HuH-7 (cell line): ENCODE measurements around the gene COL20A1.

Experiments used
- DNase-seq: peaks from one replicate; pipeline ENCODE4 v3.0.0; 2011; ENCODE audit warnings: low spot score

The COL20A1 gene

GRCh38 chr20:63261060-63261794 is 31.8 kb upstream of the COL20A1 start:
- no peak for DNase-seq

DNA sequence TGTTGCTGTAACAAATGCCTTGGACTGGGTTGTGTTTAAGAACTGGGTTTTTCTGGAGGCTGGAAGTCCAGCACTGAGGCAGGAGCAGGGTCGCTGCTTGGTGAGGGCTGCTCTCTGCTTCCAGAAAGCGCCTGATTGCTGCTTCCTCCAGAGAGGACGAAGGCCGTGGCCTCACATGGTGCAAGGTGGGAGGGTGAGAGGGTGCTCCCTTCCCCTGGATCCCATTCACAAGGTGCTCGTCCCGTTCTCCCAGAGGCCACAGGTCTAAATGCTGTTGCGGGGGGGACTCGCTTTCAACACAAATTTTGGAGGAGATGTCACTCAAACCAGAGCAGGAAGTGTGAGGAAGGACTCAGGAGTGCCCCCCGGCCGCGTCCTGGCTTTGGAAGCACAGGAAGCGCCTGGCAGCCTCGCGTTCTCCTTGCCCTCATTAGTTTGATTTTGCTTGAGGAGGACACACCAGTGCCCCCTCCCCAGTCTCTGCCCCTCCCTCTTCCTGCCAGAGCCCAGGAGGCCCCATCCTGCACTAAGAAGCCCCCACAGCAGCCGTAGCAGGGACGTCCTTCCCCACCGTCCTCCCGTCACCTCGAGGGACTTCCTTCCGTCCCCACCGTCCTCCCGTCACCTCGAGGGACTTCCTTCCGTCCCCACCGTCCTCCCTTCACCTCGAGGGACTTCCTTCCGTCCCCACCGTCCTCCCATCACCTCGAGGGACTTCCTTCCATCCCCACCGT is 31.0 kb upstream of the COL20A1 start:
- no peak for DNase-seq

DNA sequence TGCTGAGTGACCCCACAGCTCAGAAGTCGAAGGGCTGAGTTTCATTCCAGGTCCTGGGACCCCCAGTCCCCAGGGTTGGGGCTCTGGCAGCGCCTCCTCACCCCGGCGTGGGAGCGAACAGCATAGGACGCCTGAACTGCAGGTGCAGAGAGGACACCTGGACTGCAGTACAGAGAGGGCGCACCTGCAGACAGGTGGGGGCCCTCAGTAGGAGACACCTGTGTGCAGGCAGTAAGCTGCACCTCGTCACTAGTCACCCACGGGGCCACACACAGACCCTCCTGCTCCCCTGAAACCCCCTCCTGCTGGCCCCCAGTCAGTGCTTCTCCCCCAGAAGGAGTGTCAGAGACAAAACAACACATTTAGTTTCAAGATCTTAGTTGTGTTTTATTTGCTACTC is 30.1 kb upstream of the COL20A1 start:
- DNase-seq = no peak

- DNase-seq = no peak
These were observed 29.0 kb upstream of the COL20A1 start for GRCh38 chr20:63264000-63264399.

DNA sequence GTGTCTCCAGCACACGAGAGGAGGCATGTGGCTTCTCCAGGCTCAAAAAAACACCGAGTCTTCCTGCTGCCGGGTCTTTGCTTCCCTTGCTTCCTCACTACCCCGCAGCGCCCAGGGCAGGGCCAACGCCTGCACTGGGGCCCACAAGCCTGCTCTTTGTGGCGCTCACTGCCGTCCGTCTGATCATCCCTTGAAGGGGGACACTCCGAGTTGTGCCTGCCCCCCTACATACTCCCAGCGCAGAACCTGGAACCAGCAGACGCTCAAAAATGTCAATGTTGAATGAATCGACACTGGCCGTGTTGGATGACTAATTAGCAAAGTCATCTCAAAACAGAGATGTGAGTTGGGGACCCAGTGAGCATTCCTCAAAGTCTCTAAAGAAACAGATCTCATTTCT is 28.5 kb upstream of the COL20A1 start:
- DNase-seq = no peak

DNA sequence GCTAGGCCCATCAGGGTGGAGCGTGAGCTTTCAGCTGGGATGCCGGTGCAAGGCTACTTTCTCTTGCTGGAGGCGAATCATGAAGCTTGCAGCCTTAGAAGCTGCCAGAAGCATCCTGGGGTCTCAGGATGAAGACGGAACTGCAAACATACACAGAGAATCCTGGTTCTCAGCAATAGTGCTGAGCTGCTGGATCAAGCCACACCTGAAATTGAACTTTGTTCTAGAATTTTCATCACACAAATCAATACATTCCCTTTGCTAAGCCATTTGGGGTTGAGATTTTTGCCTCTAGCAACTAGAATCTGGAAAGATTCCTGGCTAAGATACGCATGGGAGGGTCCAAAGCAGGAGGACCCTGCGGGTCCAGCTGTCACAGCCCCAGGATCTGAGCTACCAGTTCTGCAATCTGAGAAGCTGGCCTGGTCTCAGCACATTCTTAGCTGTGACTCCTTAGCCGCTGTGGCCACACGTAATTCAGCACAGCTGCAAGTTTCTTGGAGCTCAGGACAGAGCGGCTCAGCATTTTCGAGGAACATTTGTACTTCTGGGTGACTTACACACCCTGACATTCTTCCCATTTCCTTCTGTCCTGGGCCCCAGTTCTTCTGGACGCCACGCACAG is 27.0 kb upstream of the COL20A1 start:
- no peak for DNase-seq

DNA sequence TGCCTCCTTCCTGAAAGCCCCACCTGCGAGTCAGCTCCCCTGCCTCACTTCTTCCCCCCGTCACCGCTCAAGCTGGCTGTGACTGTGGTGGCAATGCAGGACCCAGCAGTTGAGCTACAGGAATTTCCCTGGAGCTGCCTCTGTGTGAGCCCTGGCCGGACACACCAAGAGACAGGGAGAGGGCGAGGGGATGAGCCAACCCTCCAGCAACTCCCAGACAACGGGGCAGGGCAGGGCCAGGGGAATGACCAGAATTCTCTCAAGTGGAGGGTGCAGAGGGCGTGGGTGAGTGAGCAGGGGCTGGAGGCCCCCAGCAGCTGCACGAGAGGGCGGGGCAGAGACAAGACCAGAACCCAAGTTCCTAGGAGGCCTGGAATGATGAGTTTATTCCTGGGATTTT is 25.3 kb upstream of the COL20A1 start:
- DNase-seq = no peak

GRCh38 chr20:63268256-63268655 is 24.7 kb upstream of the COL20A1 start:
- no peak for DNase-seq

GRCh38 chr20:63268671-63269439 is 24.1 kb upstream of the COL20A1 start:
- DNase-seq = no peak

GRCh38 chr20:63269724-63270123 is 23.3 kb upstream of the COL20A1 start:
- no peak for DNase-seq

GRCh38 chr20:63270606-63271325 is 22.2 kb upstream of the COL20A1 start:
- DNase-seq = no peak

- peak; percentile 99 for DNase-seq
These were observed 20.6 kb upstream of the COL20A1 start, which contains the start of gene ARFGAP1 for GRCh38 chr20:63272105-63273058. Gene ARFGAP1, plus strand, starts transcription at chr20:63272813. Its CDS starts 2,768 bp downstream, at chr20:63275581.

GRCh38 chr20:63273059-63273579 is 19.9 kb upstream of the COL20A1 start:
- DNase-seq = no peak

DNA sequence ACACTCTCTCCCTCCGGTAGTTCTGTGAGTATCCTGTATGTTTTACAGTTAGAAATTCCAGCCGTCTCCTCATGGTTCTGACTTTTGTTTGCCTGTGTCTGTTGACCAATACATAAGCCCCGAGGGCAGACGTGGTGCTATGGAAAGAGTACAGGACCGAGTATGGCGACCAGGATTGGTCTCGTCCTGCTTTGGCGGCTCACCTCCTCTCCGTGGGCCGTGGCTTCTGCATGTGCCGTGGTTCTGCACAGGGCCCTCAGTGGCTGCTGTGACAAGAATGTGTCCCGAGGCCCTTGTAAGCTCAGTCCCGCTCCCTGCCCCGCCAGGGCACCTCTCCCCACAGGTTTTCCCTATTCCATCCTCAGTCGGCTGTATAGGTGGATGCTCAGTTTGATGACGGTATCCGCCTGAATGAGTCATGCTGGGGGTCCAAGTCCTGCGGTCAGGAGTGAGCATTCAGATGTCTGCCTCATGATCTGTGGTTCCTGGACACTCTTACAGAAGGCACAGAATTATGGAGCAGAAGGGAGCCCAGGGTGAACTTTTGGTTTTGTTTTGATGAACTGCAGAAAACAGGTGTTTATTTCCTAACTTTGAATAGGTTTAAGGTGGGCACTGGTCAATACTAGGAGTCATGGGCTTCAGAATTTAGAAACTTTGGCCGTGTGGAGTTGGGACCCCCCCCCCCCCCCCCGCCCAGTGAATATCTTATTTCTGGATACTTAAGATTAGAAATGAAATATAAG is 19.2 kb upstream of the COL20A1 start:
- DNase-seq = no peak

DNA sequence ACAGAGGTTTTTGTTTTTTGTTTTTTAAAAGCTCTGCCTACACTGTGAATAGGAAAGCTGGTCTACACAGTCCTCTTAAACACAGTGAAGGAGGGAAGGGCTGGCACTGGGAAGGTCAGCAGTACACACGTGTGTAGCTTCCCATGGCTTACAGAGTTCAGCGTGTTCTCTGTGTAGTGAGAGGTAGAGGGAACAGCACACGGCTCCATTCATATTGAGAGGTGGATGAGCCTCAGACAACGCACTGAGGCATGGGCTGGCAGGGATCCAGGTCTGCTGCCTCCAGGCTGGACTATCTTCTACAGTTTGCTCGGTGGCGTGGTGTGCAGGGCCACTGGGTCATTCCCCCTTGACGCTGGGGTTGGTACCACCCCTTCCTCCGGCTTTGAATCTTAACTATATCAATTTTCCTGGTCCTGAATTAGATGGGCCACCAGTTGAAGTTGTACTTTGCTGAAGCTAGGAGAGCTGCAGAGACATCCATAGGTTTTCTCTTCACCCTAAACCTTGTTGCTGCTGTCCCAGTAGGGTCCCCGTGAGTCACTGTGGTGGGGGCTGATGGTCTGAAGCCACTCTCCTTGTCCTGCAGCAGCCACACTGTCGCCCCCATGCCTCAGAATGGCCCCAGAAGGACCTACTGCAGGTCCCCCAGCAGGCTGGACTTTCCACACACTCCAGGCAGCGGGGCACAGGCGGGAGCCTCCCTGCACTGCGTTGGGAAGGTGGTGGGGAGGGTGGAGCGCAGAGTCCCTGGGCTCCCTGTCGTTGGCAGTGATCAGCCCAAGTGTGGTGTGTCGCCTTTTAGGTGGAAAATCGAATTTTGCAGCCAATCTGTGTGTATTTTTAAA is 18.4 kb upstream of the COL20A1 start:
- no peak for DNase-seq

DNA sequence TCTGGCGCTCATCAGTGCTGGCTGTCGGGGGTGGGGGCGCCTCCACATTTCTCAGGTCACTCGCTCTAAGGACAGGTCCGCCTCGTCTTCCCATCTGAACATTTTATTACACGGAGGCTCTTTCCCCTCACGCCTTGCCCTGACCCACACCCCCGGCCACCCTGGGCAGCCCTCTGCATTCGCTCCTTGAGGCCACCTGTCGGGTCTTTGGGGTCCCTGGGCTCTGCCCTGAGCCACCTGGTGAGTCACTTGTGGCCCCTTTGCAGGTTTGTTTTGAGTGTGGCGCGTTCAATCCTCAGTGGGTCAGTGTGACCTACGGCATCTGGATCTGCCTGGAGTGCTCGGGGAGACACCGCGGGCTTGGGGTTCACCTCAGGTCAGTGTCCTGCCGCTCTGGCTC is 17.2 kb upstream of the COL20A1 start:
- DNase-seq = no peak

- no peak for DNase-seq
These were observed 16.0 kb upstream of the COL20A1 start for GRCh38 chr20:63276956-63277355.

DNA sequence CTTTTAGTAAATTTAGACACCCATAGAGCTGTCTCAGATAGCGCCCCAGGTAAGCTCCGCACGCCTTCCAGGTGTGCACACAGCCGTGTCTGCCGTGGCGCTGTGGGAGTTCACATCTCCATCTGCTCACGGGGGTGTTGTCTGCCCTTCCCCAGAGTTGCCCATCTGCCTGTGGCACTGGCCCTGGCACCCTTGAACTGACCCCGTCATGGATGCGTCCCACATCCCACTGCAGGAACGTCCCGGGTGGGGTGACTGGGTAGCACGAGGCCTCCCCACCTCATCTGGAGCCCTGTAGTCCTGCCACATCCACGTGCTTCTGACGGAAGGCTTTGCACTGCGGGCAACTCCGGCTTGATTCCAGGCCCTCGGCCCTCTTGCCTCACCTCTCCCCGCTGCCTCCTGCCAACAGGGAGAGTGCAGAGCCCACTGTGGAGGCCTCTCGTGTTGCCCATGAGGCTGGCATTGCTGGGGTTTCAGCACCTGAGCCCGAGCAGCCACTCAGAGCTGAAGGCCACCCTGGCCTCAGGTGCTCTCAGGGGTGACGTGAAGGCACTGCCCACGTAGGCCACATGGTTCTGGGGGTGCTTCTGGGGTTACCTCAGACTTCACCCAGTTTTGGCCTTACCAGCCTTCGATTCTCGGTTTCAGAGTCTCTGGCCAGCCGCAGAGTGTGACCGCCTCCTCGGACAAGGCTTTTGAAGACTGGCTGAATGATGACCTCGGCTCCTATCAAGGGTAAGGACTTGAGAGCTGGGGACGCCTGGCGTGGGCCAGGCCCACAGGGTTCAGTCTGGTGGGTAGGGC is 15.3 kb upstream of the COL20A1 start:
- no peak for DNase-seq
